Adrenal gland (tissue), 12 donors: Measurements from ENCODE around the gene ABCB6. TPM values are rescaled to one million over a fixed set of nuclear protein-coding genes. Genes with fewer than 3 reads are reported as not detected.

ENCODE experiments used
- DNase-seq, 7 donors: peaks; one replicate each; pipeline ENCODE4 v3.0.0-alpha.2; 2019 to 2020
- H3K27ac ChIP-seq, 5 donors: fragments of 200-600 bp; sonication (generic) in 4 of 5; 1 replicate in 3 of 5; 2 replicates in 2 of 5; pipeline versions ENCODE4 v1.5.1 to v1.8.0; 2016 to 2020; ENCODE audit warnings: mild to moderate bottlenecking in 1 of 5
- H3K27me3 ChIP-seq: fragments of 200-600 bp; 2 replicates; pipeline ENCODE4 v1.8.0; 2021
- H3K36me3 ChIP-seq, 2 donors: fragments of 200-600 bp; replicated peaks in 1 of 2; 1 replicate in 1 of 2; 2 replicates in 1 of 2; pipeline versions ENCODE4 v1.5.1 to v1.8.0; 2018 to 2022
- H3K4me1 ChIP-seq, 2 donors: fragments of 200-600 bp; replicated peaks in 1 of 2; 1 replicate in 1 of 2; 2 replicates in 1 of 2; pipeline versions ENCODE4 v1.5.1 to v1.8.0; 2018 to 2021
- H3K4me3 ChIP-seq, 4 donors: fragments of 200-600 bp; sonication (generic) in 3 of 4; one replicate each; pipeline ENCODE4 v1.5.1; 2016 to 2018
- H3K9me3 ChIP-seq, 3 donors: fragments of 200-600 bp; sonication (generic) in 1 of 3; replicated peaks in 1 of 3; 1 replicate in 2 of 3; 2 replicates in 1 of 3; pipeline versions ENCODE4 v1.5.1 to v1.8.0; 2016 to 2021
- CTCF ChIP-seq, 6 experiments: fragments of 450-650 bp in 4 of 6; fragments of 200-600 bp in 2 of 6; sonication (generic) in 1 of 6; IDR thresholded peaks; 1 replicate in 5 of 6; 2 replicates in 1 of 6; pipeline versions ENCODE4 v1.5.1 to v1.8.0; 2016 to 2021; ENCODE audit warnings: antibody characterized with exemption in 6 of 6, mild to moderate bottlenecking in 2 of 6, moderate library complexity in 1 of 6
- POLR2A ChIP-seq, 2 donors: fragments of 450-650 bp; IDR thresholded peaks; one replicate each; pipeline ENCODE4 v1.6.1; 2017; ENCODE audit warnings: antibody characterized with exemption in 2 of 2, mild to moderate bottlenecking in 2 of 2, moderate library complexity in 1 of 2
- WGBS, 4 donors: extraction: QIAGEN DNeasy Blood & Tissue Kit in 2 of 4; methylation state at CpG; one replicate each; pipeline versions ENCODE4 v1.1.5 to v1.1.7; 2013 to 2017; 5-methylcytosine and 5-hydroxymethylcytosine counted together
- intact Hi-C, 2 donors: fragments of 100-400 bp; cut with DNase I; formaldehyde crosslinking; loops; one replicate each; pipeline versions ENCODE4 v1.14.1 to v1.15.0; 2022 to 2023
- polyA plus RNA-seq, 3 donors: library from polyadenylated mRNA; stranded (reverse); fragments of 200-250 nt in 2 of 3; fragments of 350-450 nt in 1 of 3; fragmentation: Illumina TruSeq in 1 of 3; extraction: RNeasy Lipid Tissue Mini Kit (QIAGEN cat#74804) in 1 of 3; gene quantifications; one replicate each; pipeline ENCODE4 v1.2.3, GENCODE V29; 2013 to 2014
- total RNA-seq, 9 donors: library from RNA; depleted of rRNA in 4 of 9; stranded (reverse); fragments of >200 nt in 4 of 9; fragments of 120-200 nt in 1 of 9; fragmentation: NEBNext Ultra II Directional in 1 of 9; extraction: Animal tissue kit (Norgen Biotek cat#: 25700) in 1 of 9; gene quantifications; one replicate each; pipeline versions ENCODE4 v1.1.0 to v1.2.4, GENCODE V29; 2013 to 2023
- donor health status: healthy with polysubstance abuse.
- donor health status: Bipolar disorder and iron deficiency.
- donor health status: DM: yes; HTN: yes; CAD: no.
- donor health status: DM: no; HTN: no; CAD: no.
- donor health status: DM: no; HTN: no; CAD: no.
- donor health status: DM: yes; HTN: yes; CAD: no.

ABCB6 gene
- total and polyA plus RNA-seq, 12 donors, result 10.1 to 85.1 (median 27.9) TPM

DNA sequence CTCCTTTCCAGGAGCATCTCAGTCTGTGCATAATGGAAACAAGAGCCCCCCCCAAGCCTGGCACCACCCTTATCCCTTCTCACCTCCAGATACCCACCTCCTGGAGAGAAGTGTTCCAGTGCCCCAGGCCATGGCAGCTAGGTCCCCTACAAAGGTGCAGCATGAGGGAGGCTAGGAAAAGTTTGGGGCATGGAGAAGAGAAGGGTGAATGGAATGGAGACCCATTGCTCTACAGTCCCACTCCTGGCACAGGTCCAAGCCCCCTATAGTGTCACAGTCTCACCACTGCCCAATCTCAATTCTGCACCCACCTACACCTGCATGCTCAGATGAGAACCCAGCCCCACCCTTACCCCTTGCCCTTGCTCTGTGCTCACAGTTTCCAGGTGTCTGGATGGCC lies 49.8 kb downstream of the ABCB6 start:
- Histone ChIP-seq H3K4me3 (no peak overlapping the region), H3K9me3 (no peaks in the 10 kb centered on the region), H3K27me3 (no peaks in the 10 kb centered on the region), H3K4me1 (peaks cover 0 to 11% of the 10 kb centered on the region in 2 donors), H3K36me3 (peaks cover 0 to 19% of the 10 kb centered on the region in 2 donors), H3K27ac (no peak overlapping the region)
- DNase-seq, result peak in 2 of 7 donors; percentile 26 to 51
- TF ChIP-seq CTCF (IDR thresholded peaks at IDR 0.05) (no peak), POLR2A (IDR thresholded peaks at IDR 0.05) (no peak)
- intact Hi-C loops, result loop anchor here in 1 of 2 donors (10.0 kb wide), 1 partner anchor 46 kb away; the partner anchor contains the start of gene ABCB6

- H3K9me3 ChIP-seq, result no peaks in the 10 kb centered on the region
- no peak for TF ChIP-seq CTCF (IDR thresholded peaks at IDR 0.05)
- peak in 3 of 7 donors; percentile 15 to 47 (median 19) for DNase-seq
- H3K4me3 ChIP-seq, result no peak overlapping the region
- intact Hi-C loops, result loop anchor here in 1 of 2 donors (10.0 kb wide), 1 partner anchor 46 kb away; the partner anchor contains the start of gene ABCB6
- 27 to 40% (median 34%) methylated on average over 4 to 6 of the region's 6 CpGs for WGBS, 4 donors
- no peaks in the 10 kb centered on the region for H3K27me3 ChIP-seq
- H3K4me1 ChIP-seq, result peaks cover 0 to 11% of the 10 kb centered on the region in 2 donors
- peaks cover 0 to 15% of the 10 kb centered on the region in 2 donors for H3K36me3 ChIP-seq
- H3K27ac ChIP-seq, result no peak overlapping the region
Observed at GRCh38 chr2:219168526-219168925, 50.2 kb downstream of the ABCB6 start.

DNA sequence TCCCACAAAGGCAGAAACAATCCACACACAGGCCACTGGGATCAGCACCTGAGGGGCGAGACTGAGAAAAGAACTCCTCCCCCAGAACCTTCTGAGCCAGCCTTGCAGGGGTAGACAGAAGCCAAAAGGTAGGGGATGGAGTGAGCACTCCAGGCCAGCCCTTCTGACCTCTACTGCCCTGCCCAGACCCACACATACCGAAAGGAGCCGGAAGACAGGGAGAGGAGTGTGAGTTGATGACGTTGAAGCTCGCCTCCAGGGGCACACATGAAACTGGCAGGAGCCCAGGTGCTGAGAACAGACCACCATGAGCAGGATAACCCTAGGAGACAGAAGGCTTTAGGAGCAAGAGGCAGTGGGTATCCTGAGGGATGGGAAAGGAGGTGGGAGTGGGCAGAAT lies 50.8 kb downstream of the ABCB6 start:
- TF ChIP-seq POLR2A (IDR thresholded peaks at IDR 0.05), result no peak
- no peak for TF ChIP-seq CTCF (IDR thresholded peaks at IDR 0.05)
- WGBS, 4 donors, result 54 to 100% (median 56%) methylated on average over 1 to 5 of the region's 5 CpGs
- Histone ChIP-seq H3K36me3 (peaks cover 0 to 10% of the 10 kb centered on the region in 2 donors), H3K9me3 (no peaks in the 10 kb centered on the region), H3K27ac (no peak overlapping the region), H3K4me3 (no peak overlapping the region), H3K4me1 (peaks cover 0 to 11% of the 10 kb centered on the region in 2 donors), H3K27me3 (no peaks in the 10 kb centered on the region)
- intact Hi-C loops, result loop anchor here in 1 of 2 donors (10.0 kb wide), 1 partner anchor 47 kb away; the partner anchor contains the start of gene ABCB6
- peak in 2 of 7 donors; percentile 17 to 50 for DNase-seq

GRCh38 chr2:219165058-219165911 lies 53.5 kb downstream of the ABCB6 start:
- Histone ChIP-seq H3K27ac (no peak overlapping the region), H3K4me1 (peaks cover 3 to 5% of the 10 kb centered on the region in 2 donors), H3K4me3 (no peak overlapping the region), H3K27me3 (no peaks in the 10 kb centered on the region), H3K36me3 (no peaks in the 10 kb centered on the region), H3K9me3 (no peaks in the 10 kb centered on the region)
- peak in 1 of 7 donors; percentile 7 for DNase-seq
- WGBS, 4 donors, result 81 to 91% (median 88%) methylated on average over 7 to 10 of the region's 10 CpGs
- intact Hi-C loops, result loop anchor here in 1 of 2 donors (10.0 kb wide), 1 partner anchor 50 kb away; the partner anchor contains the start of gene ABCB6
- TF ChIP-seq POLR2A (IDR thresholded peaks at IDR 0.05), result no peak
- no peak for TF ChIP-seq CTCF (IDR thresholded peaks at IDR 0.05)
